HG03469 (cell line): ENCODE results near the gene ZWILCH.
"Not testable (repeated sequence)": the region's sequence is repeated elsewhere in the genome, so short reads cannot be mapped to it uniquely, and the experiment has no call there.

ENCODE experiments used
- ATAC-seq: cut with Tn5 transposase; IDR thresholded peaks from one replicate; pipeline ENCODE4 v1.9.1; 2021; ENCODE audit warnings: mild to moderate bottlenecking, moderate library complexity, moderate number of reproducible peaks; ENCODE audit not compliant: unreplicated experiment

Gene ZWILCH

DNA sequence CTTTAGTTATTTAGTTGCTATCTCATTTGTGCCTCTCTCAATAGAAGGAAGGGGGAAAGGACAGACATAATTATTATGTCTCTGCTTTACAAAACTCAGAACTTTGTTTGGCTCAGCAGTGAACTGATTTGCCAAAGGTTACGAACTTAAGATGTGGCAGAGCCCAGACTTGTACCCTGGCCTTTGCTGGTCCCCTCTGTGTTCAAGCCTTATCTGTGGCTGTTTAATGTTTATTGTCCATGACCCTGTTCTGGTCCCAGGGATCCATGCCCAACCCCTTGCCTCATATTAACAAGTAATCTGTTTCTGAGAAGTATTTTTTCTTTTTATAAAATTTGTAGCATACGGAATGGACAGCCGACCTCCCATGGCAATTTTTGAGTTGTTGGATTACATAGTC, 18.2 kb upstream of the ZWILCH start:
- ATAC-seq, result no peak

DNA sequence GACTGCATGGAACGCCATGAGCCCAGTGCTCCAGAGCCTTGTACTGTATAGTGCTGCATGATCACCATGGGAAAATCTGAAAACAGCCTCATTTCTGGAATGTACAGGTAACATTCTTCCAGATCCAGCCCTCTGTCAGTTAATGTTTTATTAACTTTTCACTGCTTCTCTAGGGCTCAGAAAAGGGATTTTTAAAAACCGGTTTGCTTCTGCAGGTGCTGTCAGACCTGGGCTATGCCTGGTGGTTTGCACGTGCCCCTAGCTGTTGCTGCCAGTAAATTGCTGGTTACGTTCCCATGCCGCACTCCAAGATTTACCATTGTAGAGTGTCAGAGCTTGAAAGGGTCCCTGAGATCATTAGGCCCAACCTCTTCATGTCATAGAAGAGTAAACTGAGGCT, 16.6 kb upstream of the ZWILCH start:
- no peak for ATAC-seq

DNA sequence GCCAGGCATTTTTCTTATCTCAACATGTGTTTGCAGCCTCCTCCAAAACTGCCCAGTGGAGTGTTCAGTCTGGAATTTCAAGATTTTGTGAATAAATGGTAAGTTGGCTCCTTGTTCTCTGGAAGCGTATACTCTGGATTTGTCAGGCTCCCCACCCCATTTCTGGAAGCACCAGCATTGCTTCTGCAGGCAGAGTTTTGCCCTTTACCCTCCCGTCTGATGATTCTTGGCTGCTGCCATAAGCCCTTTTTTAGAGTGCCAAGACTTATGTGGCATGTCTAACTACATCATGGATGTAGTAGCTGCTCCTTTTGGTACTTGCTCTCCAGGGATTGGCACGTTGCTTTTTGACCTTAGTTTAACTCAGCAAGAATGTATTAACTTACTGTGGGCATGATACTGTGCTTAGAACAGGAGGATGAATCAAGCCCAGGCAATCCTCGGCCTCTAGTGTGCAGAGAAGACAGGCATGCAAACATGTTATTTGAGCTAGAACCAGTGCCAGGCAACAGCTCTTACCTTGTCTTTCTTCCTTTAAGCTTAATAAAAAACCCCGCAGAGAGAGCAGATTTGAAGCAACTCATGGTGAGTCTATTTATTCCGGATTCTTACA, 15.8 kb upstream of the ZWILCH start:
- no peak for ATAC-seq

GRCh38 chr15:66491846-66492245, 13.3 kb upstream of the ZWILCH start:
- ATAC-seq, result no peak

DNA sequence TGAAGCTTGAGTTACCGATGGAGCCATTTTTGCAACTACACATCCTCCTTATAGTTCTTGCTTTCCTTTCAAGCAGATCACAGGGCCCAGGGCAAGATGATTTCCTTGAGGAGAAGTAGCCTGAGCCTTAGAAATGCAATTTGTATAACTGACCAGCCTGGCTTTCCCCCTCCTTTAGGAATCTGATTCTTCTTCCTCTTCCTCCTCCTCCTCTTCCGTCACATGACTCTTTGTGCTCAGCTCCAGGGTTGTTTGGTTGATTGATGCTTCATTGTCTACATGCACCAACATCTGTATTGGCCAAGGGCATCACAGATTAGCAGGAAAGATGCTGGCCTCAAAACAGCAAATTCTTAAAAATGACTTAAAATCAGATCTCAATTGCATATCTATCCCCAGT, 10.9 kb upstream of the ZWILCH start:
- no peak for ATAC-seq

GRCh38 chr15:66496951-66497501, 8.1 kb upstream of the ZWILCH start:
- no peak for ATAC-seq

GRCh38 chr15:66497502-66498455, 7.3 kb upstream of the ZWILCH start, which contains the start of gene SNAPC5:
Gene SNAPC5 (minus strand): TSS chr15:66497762. CDS start chr15:66497731, 31 bp downstream.
- peak; percentile 63 for ATAC-seq

GRCh38 chr15:66498501-66499386, 6.4 kb upstream of the ZWILCH start:
- no peak for ATAC-seq

GRCh38 chr15:66500346-66500745, 4.8 kb upstream of the ZWILCH start:
- not testable (repeated sequence) for ATAC-seq

DNA sequence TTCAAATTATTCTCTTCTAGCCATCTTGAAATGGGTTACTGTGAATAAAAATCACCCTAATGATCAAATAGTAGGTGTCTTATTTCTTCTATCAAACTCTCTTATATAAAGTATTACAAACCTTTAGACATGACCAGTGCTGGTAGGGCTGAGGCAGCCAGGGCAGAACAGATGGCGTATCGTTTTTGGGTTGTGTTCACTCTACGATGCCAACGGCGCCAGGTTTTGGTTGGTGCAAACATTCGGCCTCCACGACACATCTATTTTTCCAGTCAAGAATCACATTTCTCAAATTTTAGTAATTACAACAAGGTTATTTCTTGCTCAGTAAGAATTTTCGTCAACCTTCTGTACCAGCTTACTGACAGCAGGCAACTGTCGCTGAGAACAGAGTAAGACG, 2.6 kb upstream of the ZWILCH start:
- ATAC-seq, result no peak

GRCh38 chr15:66503041-66503648, 2.0 kb upstream of the ZWILCH start:
- not testable (repeated sequence) for ATAC-seq

DNA sequence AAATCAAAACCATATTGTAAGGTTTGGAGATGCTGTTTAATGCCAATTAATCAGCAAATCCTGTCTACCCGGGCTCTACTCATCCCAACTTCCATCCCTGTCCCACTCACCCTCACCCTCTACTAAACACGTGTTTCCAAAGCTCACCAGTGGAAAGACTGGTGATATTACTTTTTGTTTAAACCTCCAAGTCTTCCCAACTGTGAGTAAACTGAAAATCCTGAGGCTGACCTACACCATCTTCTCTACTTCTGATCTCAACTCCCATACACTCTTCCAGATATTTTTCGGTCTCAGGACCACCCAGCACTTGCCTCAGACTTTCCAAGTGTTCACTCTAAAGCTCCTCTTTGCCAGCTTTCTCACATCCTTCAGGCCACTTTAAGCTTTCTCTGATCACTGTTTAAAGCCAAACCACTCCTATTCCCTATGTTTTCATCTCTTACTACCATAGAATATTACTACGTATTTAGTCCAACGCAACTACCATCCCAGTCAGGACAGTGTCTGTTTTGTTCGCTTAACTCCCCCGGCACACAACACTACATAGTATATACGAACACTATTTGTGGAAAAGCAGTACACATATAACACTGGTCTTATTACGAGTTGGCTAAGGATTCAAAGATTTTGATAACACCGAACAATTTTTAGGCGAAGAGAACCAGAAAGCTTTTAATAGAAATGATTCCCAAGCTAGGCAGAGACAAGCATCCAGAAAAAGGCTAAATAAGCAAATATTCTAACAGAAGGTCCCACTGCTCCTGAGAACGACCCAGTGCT, 1.2 kb upstream of the ZWILCH start:
- no peak for ATAC-seq

GRCh38 chr15:66505430-66505811, 295 bp downstream of the ZWILCH start:
- ATAC-seq, result peak; percentile 14

- no peak for ATAC-seq
Observed at GRCh38 chr15:66505818-66506217, 692 bp downstream of the ZWILCH start.

DNA sequence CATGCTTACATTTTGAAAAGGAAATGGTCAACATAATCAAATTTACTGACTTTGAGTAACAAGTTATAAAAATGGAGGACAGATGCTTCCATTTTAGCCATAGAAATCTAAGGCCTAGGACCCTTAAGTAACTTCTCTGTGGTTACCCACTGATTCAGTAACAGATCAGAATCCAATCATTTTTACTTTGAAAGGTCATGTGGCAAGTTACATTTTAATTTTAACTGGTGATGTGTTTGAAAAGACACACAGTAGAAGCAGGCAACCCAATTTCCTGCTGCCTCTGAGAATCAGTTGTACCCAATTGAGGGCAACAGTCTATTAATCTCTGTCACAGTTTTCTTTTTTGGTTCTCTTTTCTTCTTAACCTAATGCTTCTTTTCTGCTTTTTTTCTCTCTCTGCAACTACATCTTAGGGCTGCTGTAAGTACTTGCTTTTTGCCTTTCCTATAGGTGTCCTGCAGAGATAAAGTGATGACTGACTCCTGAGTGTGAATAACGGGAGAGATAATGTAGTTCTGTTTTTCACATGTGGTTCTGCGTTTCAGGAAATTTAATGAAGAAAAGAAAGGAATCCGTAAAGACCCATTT, 3.3 kb downstream of the ZWILCH start:
- ATAC-seq, result no peak

- ATAC-seq, result no peak
Observed at GRCh38 chr15:66514586-66514985, 9.5 kb downstream of the ZWILCH start.

DNA sequence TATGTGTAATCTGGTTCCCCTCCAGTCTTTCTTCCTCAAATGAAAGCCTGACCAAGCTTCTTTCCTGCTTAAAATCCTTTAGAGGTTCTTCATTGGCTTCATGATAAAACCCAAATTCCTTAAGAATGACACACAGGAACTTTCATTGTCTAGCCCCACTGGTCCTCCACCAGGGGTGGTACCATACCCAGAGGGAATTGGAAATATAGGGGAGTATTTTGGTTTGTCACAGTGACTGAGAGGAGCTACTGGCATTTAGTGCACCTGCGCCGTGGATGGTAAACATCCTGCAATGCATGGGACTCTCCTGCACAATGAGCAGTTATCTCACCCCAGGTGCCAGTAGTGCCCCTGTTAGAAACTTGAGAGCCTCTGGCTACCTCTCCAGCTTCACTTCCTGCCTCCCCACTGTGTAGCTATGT, 10.8 kb downstream of the ZWILCH start:
- ATAC-seq, result no peak

GRCh38 chr15:66523926-66524325, 18.8 kb downstream of the ZWILCH start:
- ATAC-seq, result no peak

DNA sequence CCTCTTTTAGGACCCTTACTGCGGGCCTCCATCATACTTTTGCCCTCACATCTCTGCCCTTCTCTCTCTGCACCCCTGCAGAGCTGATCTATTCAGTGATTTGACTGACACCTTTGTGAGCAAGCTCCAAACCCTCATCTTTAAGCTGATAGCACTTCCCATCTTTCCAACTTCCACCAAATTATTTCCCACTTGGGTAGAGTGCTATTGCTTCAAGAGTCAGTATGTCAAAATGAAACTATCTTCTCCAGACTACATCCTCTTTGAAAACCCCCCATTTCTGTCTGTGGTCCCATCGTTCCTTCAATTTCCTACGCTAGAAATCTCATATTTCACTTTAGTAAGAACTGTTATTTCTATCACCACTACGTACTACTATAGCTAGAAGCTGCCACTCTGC, 19.7 kb downstream of the ZWILCH start:
- no peak for ATAC-seq
